Cerebellar nuclear complex (tissue), 1 donor: Measurements from ENCODE around the gene MOGAT2.
"Not testable (repeated sequence)": the region's sequence is repeated elsewhere in the genome, so short reads cannot be mapped to it uniquely, and the experiment has no call there.

Experiments
- DNase-seq, 2 experiments: peaks; one replicate each; lab custom pipeline; 2025; lab: John Stamatoyannopoulos, UW

The MOGAT2 gene

DNA sequence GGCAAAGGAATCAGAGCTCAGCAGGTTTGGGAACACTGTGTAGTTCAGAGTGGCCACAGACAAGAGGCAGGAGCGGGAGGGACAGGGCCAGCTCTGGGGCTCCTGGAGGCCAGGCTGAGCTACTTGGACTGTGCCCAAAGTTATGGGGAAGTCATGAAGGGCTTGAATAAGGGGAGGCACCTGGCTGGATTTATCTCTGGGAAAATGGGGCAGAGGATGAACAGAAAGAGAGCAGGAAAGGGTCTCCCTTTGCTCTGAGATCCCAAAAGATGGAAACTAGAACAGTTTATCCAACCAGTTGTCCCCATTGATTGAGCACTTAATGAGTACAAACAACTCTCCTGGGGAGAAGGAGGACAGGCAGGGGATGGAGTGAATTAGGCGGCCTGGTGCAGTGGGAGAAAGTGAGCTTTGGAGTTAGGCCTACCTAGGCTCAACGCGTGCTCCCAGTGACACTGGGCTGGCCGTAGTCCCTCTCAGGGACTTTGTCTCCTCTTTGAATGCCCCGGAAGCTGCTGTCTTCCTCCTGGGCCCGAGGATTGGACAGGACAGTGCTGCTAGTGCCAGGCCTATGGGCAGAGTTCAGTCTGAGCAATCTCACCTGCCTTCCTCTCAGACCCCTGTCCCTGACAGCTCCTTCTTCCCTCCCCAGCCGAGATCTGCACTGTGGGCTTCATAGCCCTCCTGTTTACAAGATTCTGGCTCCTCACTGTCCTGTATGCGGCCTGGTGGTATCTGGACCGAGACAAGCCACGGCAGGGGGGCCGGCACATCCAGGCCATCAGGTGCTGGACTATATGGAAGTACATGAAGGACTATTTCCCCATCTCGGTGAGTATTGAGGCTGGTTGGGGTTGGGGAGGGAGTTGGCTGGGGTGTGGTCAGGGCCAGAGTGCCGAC, 2.0 kb downstream of the MOGAT2 start:
- DNase-seq: no peak

- DNase-seq: no peak
Observed at GRCh38 chr11:75720639-75721038, 3.0 kb downstream of the MOGAT2 start.

DNA sequence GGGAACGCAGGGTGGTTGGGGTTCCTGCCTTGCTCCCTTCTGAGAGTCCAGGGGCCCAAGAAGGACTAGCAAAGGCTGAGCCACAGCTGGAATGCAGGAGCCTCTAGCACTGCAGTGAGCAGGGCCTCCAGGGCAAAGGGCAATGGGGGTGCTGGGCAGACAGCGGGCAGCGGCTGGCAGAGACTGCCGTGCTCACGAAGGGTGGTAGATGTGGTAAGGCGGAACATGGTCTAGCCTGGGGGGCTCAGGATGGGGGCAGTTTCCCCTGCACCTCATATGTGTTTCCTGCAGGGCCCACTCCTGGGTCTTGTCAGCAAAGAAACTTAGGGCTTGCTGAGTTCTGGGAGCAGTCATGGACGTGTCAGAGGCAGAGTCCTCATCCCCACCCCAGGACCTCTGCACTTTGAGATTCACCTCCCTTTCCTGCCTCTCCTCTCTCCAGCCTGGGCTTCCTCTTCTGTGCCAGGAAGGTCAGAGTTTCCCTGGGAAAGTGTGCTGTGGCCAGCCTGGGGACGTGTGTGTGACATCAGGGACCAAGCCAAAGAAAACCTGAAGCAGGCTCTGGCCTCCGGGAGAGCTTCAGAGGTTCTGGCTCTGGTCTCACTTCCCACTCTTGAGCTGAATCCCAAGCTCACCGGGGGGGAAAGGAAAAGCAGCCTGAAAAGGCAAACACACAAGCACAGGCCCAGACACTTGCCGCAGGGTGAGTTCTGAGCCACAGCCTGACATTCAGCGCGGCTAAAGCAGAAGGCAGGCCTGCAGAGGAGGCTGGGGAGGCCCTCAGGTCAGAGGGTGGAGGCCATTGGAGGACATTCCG, 4.4 kb downstream of the MOGAT2 start:
- no peak for DNase-seq

- DNase-seq: no peak
Observed at GRCh38 chr11:75722669-75723042, 5.0 kb downstream of the MOGAT2 start.

- DNase-seq: no peak
Observed at GRCh38 chr11:75725547-75726320, 8.1 kb downstream of the MOGAT2 start.

DNA sequence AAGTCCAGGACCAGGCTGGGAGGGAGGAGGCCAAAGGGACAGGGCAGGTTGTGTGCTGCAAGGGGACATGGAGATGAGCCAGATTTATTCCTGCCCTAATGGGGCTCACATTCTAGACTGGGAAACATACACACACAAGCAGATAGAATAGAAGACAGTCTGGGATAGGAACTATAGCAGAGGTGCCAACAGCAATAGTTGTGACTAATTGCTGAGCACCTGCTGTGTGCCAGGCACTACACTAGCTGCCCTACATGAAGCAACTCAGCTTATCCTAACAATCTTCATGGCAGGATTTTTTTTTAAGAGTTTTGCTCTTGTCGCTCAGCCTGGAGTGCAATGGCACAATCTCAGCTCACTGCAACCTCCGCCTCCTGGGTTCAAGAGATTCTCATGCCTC, 11.4 kb downstream of the MOGAT2 start:
- no peak for DNase-seq

- no peak for DNase-seq
Observed at GRCh38 chr11:75731095-75731494, 13.5 kb downstream of the MOGAT2 start.

DNA sequence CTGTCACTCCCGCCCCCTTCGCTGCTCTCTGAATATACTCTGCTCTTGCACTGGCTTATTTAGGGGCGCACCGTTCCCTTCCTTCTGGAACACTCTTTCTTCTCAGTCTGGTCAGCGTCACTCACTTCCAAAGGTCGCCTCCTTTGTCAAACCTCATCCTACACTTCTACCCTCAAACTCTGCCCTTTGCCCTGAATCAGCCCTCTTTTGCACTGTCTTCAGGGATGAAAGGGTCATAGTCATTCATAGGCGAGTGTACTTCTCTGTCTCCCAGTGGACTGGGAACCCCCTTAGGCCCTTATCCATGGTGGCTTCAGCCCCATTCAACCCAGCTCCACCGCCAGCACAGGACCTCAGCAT, 15.4 kb downstream of the MOGAT2 start:
- DNase-seq: no peak

DNA sequence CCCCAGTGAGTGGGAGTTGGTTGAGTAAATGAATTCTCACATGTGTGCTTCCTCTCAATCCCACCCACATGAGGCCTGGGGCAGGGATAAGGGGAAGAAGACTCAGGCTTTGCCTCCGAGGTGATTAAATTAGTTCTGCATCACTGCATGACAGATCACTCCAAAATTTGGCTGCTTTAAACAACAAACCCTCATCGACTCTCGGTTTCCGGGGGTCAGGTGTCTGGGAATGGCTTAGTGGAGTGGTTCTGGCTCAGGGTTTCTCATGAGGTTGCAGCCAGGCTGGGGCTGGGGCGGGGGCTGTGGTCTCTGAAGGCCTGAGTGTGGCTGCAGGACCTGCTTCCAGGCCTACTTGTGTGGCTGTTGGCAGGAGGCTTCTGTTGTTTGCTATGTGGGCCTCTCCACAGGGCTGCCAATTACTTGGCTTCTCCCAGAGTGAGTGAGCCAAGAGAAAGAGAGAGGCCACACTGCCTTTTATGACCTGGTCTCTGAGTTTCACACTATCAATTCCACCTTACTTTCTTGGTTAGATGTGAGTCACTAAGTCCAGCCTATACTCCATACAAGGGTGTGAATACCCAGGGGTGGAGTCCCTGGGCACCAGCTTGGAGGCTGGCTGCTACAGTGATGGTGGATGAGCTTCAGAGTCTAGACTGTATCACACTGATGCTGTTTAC, 15.9 kb downstream of the MOGAT2 start:
- DNase-seq: no peak

DNA sequence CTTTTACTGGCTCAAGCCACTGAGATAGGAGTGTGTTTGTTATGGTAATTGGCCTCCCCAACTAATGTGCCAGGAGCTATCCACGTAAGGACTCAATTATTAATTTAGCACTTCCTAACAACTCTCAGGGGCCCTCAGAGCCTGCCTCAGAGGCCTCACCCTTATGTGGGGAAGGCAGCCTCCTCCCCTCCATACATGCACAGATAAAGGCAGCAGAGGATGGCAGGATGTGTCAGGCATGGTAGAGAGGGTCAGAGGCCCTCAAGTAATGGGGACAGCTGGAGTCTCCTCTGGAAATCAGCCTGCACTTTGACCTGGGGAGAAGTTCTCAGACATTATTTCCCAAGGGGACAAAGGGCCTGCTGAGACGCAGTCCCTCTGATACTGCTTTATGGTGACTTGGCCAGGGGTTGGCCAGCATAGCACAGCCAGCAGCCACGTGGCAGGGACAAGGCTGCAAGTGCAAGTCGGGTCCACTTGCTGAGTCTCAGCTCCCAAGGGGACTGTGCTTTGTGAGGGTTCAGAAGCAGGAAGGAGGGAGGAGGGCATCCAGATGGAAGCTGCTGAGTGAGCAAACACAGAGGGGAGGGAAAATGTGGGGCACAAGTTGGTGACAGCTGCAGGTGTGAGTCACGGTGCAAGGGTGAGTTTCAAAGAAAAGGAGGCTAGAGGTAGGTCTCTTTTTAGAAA, 17.0 kb downstream of the MOGAT2 start:
- DNase-seq: no peak

GRCh38 chr11:75735181-75735845, 17.7 kb downstream of the MOGAT2 start:
- DNase-seq: no peak

- no peak for DNase-seq
Observed at GRCh38 chr11:75737314-75737713, 19.7 kb downstream of the MOGAT2 start.

DNA sequence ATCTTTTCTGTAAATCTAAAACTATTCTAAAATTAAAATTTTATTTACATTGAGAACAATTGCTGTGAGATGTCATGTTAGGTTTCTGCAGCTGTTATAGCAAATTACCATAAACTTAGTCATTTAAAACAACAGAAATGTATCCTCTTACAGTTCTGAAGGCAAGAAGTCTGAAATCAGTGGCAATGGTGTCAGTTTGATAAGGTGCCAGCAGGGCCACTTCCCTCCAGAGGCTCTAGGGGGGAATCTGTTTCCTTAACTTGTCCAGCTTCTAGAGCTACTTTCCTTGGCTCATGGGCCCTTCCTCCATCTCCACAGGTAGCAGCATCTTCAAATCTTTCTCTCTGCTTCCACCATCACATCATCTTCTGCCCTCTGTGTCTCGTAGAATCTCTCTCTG, 23.0 kb downstream of the MOGAT2 start:
- no peak for DNase-seq

- DNase-seq: not testable (repeated sequence)
Observed at GRCh38 chr11:75743159-75743558, 25.5 kb downstream of the MOGAT2 start.

- DNase-seq: no peak
Observed at GRCh38 chr11:75743711-75744563, 26.3 kb downstream of the MOGAT2 start.

DNA sequence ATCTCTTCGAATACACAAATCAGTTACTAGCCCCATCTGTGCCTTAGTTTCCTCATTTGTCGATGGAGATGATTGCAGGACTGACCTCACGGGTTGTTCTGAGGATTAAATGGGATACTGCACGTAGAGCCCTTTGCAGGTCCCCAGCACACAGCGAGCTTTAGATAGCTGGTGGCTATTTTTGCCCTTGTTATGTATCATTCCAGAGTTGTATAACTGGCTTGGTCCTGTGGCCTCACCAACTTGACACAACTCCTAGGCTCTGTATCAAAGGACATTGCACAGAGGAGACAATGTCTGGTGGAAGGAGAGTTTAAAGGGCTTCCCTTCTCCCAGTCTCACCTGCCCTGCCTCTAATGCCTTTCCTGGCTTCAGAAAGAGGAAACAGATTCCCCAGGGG, 28.2 kb downstream of the MOGAT2 start:
- DNase-seq: no peak

GRCh38 chr11:75748729-75749273, 31.2 kb downstream of the MOGAT2 start:
- not testable (repeated sequence) for DNase-seq

- not testable (repeated sequence) for DNase-seq
Observed at GRCh38 chr11:75754933-75755332, 37.3 kb downstream of the MOGAT2 start.

GRCh38 chr11:75757651-75758050, 40.0 kb downstream of the MOGAT2 start:
- no peak for DNase-seq
